Heart right ventricle (tissue), 16 donors: ENCODE data around the gene KLC1. TPM values are rescaled to one million over a fixed set of nuclear protein-coding genes. Genes with fewer than 3 reads are reported as not detected.

ENCODE experiments used
- ATAC-seq, 8 donors: fragments of 200-7000 bp; cut with Tn5 transposase; one replicate each; pipeline ENCODE4 v1.9.1; 2020; ENCODE audit warnings: mild to moderate bottlenecking in 8 of 8, moderate library complexity in 8 of 8, moderate number of reproducible peaks in 1 of 8
- DNase-seq, 2 donors: peaks; one replicate each; pipeline ENCODE4 v3.0.0-alpha.2; 2020
- H3K27ac ChIP-seq, 10 donors: fragments of 200-600 bp; sonication (generic) in 2 of 10; one replicate each; pipeline versions ENCODE4 v1.5.0 to v1.8.0; 2020 to 2022; ENCODE audit warnings: mild to moderate bottlenecking in 3 of 10
- H3K27me3 ChIP-seq, 7 donors: fragments of 200-600 bp; one replicate each; pipeline ENCODE4 v1.8.0; 2021 to 2022; ENCODE audit warnings: mild to moderate bottlenecking in 2 of 7
- H3K36me3 ChIP-seq, 9 donors: fragments of 200-600 bp; sonication (generic) in 1 of 9; one replicate each; pipeline versions ENCODE4 v1.5.0 to v1.8.0; 2020 to 2022; ENCODE audit warnings: mild to moderate bottlenecking in 2 of 9
- H3K4me1 ChIP-seq, 9 donors: fragments of 200-600 bp; sonication (generic) in 1 of 9; one replicate each; pipeline versions ENCODE4 v1.5.0 to v1.8.0; 2020 to 2022; ENCODE audit warnings: mild to moderate bottlenecking in 4 of 9
- H3K4me3 ChIP-seq, 10 donors: fragments of 200-600 bp; sonication (generic) in 2 of 10; one replicate each; pipeline versions ENCODE4 v1.5.0 to v1.8.0; 2020 to 2022; ENCODE audit warnings: mild to moderate bottlenecking in 7 of 10, moderate library complexity in 2 of 10
- H3K9me3 ChIP-seq, 11 donors: fragments of 200-600 bp in 10 of 11; sonication (generic) in 2 of 11; one replicate each; pipeline versions ENCODE4 v1.5.0 to v1.8.0; 2013 to 2022; ENCODE audit warnings: mild to moderate bottlenecking in 2 of 11, control low read depth in 1 of 11, moderate library complexity in 1 of 11
- WGBS, 2 donors: extraction: QIAGEN DNeasy Blood & Tissue Kit; methylation state at CpG; one replicate each; pipeline ENCODE4 v1.1.7; 2013; ENCODE audit warnings: inconsistent platforms in 1 of 2; 5-methylcytosine and 5-hydroxymethylcytosine counted together
- intact Hi-C, 10 donors: fragments of 100-400 bp; cut with DNase I; formaldehyde crosslinking; loops; one replicate each; pipeline versions ENCODE4 v1.11.1 to v1.14.2; 2022
- polyA plus RNA-seq, 2 donors: library from polyadenylated mRNA; stranded (reverse); fragments of 200-250 nt; gene quantifications; one replicate each; pipeline ENCODE4 v1.2.3, GENCODE V29; 2013
- total RNA-seq, 10 donors: library from RNA; stranded (reverse); fragmentation: NEBNext Ultra II Directional in 3 of 10; extraction: Animal tissue kit (Norgen Biotek cat#: 25700) in 3 of 10; gene quantifications; one replicate each; pipeline versions ENCODE4 v1.2.1 to v1.2.4, GENCODE V29; 2021 to 2023
- TF ChIP-seq, protein P1 (sequence below), 9 donors: fragments of 200-600 bp; sonication (generic) in 2 of 9; IDR thresholded peaks; one replicate each; pipeline versions ENCODE4 v1.5.0 to v1.8.0; 2021 to 2022; ENCODE audit warnings: antibody characterized with exemption in 9 of 9, mild to moderate bottlenecking in 5 of 9, moderate library complexity in 1 of 9
- donor health status: Arrhythmogenic right ventricular cardiomyopathy.
- donor health status: ischemic (EF 13 %, LVEDD 7.1; RV severe dilation, severe dysfunction).
- donor health status: healthy with polysubstance abuse.
- donor health status: DM: no; HTN: yes; CAD: no.
- donor health status: DM: no; HTN: no; CAD: no.
- donor health status: ischemic (EF 25% LVEDD 6.9; RV normal size, moderate dysfunction).
- donor health status: ischemic (EF 25% LVEDD 5.7; RV mildly dilated, moderate dysfunction).
- donor health status: healthy.
- donor health status: DM: yes; HTN: yes; CAD: no.
- donor health status: Ischemic cardiomyopathy.
- donor health status: ischemic (EF 35%, LVEDD 5.7; RV mildly dilated, moderate dysfunction).
- donor health status: nonischemic (EF 11% LVEDD 7.7; RV severe dilation, severe dysfunction).
- donor health status: DM: yes; HTN: yes; CAD: no.
- donor health status: PGD.
- donor health status: ischemic (EF 29% LVEDD 5.4; RV normal size, mild dysfunction).
- donor health status: nonischemic (EF 23%, LVEDD 6.1; RV moderate dilation, normal function).

KLC1 gene
- total and polyA plus RNA-seq, 12 donors = 123 to 220 (median 151) TPM

DNA sequence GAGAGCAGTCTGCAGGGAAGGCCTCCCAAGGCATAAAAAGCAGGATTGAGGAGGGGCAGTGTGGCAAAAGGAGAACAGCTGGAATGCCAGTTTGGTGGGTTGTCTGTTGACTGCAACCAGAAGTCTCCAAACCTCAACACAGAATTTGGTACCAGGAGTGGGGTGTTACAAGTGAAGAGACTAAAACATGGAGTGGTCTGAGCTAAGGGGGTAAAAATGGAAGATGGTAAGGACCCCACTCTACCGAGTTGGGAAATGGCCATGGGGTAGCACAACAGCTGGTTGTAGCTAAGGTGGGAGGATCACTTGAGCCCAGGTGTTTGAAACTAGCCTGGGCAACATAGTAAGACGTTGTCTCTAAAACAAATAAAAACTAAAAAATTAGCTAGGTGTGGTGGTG, 17.8 kb upstream of the KLC1 start:
- Histone ChIP-seq H3K4me3 (no peak overlapping the region), H3K9me3 (peaks cover 0 to 18% (median 11%) of the 10 kb centered on the region in 11 donors), H3K36me3 (no peaks in the 10 kb centered on the region), H3K27ac (no peak overlapping the region), H3K27me3 (peaks cover 0 to 11% (median 0%) of the 10 kb centered on the region in 7 donors), H3K4me1 (peaks cover 11 to 25% (median 22%) of the 10 kb centered on the region in 9 donors)
- ATAC-seq (no peak), DNase-seq (no peak)
- TF ChIP-seq, protein P1, sequence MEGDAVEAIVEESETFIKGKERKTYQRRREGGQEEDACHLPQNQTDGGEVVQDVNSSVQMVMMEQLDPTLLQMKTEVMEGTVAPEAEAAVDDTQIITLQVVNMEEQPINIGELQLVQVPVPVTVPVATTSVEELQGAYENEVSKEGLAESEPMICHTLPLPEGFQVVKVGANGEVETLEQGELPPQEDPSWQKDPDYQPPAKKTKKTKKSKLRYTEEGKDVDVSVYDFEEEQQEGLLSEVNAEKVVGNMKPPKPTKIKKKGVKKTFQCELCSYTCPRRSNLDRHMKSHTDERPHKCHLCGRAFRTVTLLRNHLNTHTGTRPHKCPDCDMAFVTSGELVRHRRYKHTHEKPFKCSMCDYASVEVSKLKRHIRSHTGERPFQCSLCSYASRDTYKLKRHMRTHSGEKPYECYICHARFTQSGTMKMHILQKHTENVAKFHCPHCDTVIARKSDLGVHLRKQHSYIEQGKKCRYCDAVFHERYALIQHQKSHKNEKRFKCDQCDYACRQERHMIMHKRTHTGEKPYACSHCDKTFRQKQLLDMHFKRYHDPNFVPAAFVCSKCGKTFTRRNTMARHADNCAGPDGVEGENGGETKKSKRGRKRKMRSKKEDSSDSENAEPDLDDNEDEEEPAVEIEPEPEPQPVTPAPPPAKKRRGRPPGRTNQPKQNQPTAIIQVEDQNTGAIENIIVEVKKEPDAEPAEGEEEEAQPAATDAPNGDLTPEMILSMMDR (IDR thresholded peaks at IDR 0.05) = no peak
- intact Hi-C loops = no loop called here
- WGBS, 2 donors = 92 to 94% methylated on average over 2 of the region's 2 CpGs

DNA sequence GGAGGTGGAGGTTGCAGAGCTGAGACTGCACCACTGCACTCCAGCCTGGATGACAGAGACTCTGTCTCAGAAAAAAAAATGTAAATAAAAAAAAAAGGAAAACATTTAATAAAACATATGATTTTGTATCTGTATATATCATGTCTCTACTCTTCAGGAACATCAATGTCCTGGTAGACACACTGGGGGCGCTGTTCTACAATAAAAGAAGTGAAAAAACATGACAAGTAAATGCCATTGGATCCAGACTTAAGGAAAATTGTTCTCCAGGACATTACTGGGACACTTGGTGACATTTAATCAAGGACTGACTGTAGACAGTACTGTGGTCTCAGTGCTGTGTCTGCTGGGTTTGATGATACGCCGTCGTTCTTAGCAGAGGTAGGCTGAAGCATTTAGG, 15.5 kb upstream of the KLC1 start:
- intact Hi-C loops = no loop called here
- Histone ChIP-seq H3K27me3 (peaks cover 0 to 7% (median 0%) of the 10 kb centered on the region in 7 donors), H3K4me1 (peaks cover 0 to 3% (median 1%) of the 10 kb centered on the region in 9 donors), H3K4me3 (no peak overlapping the region), H3K36me3 (no peaks in the 10 kb centered on the region), H3K27ac (no peak overlapping the region), H3K9me3 (peaks cover 0 to 18% (median 11%) of the 10 kb centered on the region in 11 donors)
- DNase-seq (no peak), ATAC-seq (peak in 2 of 8 donors; percentile 38 to 55)
- WGBS, 2 donors = 74 to 95% methylated on average over 4 of the region's 4 CpGs
- TF ChIP-seq, protein P1 (IDR thresholded peaks at IDR 0.05) = peak in 7 of 9 donors; percentile 10 to 57 (median 40)

DNA sequence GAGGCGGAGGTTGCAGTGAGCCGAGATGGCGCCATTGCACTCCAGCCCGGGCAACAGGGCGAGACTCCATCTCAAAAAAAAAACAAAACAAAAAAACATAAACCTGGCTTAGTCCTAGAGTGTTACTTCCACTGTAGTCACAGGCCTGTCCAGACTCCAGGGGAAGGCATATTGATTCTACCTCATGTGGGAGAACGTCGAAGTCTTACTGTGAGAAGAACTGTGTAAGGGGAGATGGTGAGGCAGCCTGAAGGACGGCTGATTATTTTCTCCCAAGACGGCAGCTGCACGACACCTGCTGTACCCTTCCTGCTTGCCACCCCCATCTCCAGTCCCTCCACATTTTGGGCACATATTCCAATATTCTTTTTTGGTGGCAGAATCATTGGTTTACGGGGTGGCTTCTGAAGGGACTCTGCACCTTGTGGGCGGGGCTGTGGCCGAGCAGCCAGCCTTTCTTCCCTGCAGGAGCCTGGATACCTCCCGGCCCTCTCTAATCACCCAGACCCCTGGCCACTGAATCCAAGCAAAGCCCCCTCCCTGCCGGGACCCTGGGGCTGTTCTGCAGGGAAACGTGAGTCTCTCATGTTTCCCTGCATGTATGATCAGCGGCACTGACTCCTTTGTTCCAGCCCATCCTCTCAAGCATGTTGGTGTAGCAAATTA, 12.2 kb upstream of the KLC1 start:
- peaks cover 0 to 3% (median 0%) of the 10 kb centered on the region in 11 donors for H3K9me3 ChIP-seq
- TF ChIP-seq, protein P1 (IDR thresholded peaks at IDR 0.05) = no peak
- H3K4me3 ChIP-seq = no peak overlapping the region
- H3K4me1 ChIP-seq = no peaks in the 10 kb centered on the region
- ATAC-seq (no peak), DNase-seq (no peak)
- H3K36me3 ChIP-seq = no peaks in the 10 kb centered on the region
- no peak overlapping the region for H3K27ac ChIP-seq
- no peaks in the 10 kb centered on the region for H3K27me3 ChIP-seq
- 82 to 84% methylated on average over 17 of the region's 17 CpGs for WGBS, 2 donors
- intact Hi-C loops = no loop called here

DNA sequence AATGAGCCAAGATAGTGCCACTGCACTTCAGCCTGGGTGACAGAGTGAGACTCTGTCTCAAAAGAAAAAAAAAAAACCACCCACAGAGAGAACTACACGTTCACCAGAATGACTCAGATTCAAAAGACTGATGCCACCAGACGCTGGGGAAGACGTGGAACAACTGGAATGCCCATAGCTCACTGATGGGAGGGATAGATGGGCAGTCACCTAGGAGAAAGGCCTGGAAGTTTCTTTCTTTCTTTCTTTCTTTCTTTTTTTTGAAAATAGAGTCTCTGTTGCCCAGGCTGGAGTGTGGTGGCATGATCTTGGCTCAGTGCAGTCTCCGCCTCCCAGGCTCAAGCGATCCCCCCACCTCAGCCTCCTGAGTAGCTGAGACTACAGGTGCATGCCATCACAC, 10.0 kb upstream of the KLC1 start:
- DNase-seq = no peak
- WGBS, 2 donors = 76 to 85% methylated on average over 5 of the region's 5 CpGs
- Histone ChIP-seq H3K27me3 (no peaks in the 10 kb centered on the region), H3K4me3 (no peak overlapping the region), H3K4me1 (peaks cover 0 to 10% (median 6%) of the 10 kb centered on the region in 9 donors), H3K9me3 (no peaks in the 10 kb centered on the region), H3K36me3 (no peaks in the 10 kb centered on the region), H3K27ac (no peak overlapping the region)
- no peak for ATAC-seq
- intact Hi-C loops = no loop called here
- TF ChIP-seq, protein P1 (IDR thresholded peaks at IDR 0.05) = no peak
